DMS153 treated with DMSO at 0.1 percent for 48 hours (cell line): ENCODE results near the gene MAN1B1.

Source experiments
- DNase-seq: peaks from one replicate; lab custom pipeline; 2025; ENCODE audit not compliant: unreplicated experiment; lab: John Stamatoyannopoulos, UW

The MAN1B1 gene

DNA sequence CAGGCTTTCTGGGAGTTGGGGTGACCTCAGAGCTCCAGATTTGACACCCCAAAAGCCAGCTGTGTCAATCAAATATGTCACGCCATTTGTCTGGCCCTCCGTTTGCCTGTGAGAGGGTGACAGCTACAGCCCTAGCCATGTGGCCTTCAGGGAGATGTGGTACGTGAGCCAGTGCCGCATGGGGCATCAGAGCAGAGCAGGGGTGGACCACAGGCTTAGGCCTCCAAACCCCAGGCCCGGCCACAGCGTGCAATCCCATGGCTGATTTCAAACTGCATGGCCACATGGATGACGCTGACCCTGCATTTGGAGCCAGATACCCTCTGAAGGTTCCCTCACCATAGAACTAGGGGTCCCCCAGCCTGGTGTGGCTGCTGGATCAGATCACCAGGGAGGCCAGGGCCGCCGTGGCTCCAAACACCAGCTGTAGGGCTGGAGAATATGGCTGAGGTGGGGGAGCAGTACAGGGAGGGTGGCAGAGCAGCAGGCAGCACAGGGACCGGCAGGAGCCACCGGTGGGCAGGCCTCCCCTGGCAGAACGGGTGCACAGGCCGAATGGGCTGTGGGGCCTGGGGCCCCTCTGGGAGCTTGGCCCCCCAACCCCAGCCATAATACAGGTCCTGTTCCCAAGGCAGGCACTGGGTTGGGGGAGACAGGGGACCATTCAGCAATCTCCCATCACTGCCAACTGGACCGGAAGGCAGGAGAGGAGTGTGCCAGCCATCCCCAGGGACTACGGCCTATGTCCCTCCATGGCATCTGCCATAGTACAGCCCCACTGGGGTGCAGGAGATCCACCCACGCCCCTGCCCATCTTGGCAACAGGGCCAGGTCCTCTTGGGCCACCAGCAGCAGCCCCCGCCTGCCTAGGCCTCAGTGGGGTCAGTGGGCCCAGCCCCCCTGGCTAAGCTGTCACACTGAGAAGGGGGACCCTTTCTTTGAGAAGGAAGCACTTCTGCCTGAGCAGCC lies 18.0 kb upstream of the MAN1B1 start:
- no peak for DNase-seq

DNA sequence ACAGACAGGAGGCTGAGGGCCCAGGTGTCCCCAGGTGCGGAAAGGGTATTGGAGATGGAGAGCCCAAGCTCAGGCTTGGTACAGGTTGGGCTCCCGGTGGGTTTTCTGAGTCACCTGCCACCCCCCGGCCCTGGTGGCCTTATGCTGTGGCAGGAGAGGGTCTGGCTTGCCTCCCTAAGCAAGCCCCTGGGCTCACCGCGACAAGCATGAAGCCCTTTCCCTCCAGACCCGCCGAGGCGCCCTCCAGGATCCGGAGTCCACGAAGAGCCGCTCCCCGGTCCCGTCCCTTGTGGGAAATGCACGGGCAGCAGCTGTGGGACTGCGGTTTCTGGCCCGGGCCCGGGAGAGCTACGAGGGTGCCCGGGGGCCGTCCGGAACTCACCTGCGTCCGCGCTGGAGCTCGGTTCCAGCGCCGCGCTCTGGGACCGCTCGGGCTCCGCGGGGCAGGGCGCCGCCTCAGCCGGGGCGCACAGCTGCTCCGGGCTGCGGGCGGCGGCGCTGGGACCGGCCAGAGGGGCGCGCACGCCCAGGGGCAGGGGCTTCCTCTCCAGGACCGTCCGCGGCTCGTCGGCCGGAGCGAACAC lies 17.2 kb upstream of the MAN1B1 start:
- no peak for DNase-seq

DNA sequence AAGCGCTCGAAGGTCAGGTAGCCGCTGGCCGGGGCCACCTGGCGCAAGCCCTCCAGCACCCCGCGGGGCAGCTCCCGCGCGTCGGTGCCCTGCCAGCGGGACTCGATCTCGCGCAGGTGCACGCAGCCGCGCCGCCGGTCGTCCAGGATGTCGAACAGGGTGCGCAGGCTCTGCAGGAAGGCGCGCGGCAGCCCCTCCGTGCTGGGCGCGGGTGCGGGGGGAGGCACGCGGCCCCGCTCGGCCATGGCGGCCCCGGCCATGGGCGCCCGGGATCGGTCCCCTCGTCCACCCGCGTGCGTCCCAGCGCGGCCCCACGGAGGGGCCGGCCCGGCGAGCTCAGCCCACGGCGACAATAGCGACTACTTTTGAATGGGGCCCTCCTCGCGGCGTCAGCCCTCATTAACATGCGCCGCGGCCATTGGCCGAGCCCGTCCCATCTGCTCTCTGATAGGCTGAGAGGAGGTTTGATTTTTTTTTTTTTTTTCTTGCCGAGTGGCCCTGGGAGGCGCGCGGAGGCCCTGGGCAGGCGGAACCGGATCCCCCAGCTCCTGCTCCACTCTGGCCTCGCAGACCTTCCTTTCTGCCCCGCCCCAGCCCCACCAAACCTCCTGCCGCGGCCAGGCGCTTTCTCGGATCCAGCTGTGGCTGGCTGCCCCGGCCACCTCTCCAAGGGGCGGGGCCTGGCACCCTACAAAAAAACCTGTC lies 16.4 kb upstream of the MAN1B1 start, which contains the start of gene SAPCD2:
Gene SAPCD2, minus strand, starts transcription at position 357 of the 705 bp plus-strand sequence. Its CDS starts 97 bp downstream, at position 260.
- DNase-seq, result peak; percentile 75

DNA sequence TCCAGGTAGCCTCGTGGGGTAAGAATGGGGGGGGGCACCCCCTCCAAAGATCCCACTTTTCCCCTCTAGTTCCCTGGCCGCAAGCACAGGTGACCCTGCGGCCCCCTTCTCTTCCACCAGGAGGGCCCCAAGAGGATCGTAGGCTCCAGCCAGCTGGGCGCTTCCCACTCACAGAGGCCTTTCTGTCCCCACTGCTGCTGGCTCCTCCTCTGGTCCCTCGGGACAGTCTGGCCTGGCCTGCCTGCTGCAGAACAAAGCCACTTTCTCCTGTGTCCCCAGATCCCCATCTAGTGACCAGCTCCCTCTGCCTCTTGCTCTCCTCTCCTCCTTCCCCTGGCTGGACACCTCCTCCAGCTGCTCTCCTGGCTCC lies 15.9 kb upstream of the MAN1B1 start:
- peak; percentile 75 for DNase-seq

DNA sequence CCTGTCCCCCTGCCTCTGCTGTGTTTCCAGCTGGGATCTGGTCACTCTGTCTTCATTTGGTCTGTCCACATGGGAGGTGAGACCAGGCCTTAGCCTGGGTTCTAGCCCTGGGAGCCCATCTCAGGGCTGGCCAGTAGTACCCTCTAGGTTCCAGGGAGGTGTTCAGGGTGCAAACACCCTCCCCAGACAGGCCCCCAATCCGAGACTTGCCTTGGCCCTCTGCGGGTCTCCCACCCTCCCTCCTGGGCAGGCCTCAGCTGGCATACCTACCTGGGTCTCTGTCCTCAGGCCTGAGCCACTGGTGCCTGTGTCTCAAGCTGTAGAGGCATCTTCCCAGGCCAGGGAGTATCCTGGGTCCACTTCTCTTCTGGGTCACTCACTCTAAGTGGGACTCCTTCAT lies 15.5 kb upstream of the MAN1B1 start:
- DNase-seq, result no peak

DNA sequence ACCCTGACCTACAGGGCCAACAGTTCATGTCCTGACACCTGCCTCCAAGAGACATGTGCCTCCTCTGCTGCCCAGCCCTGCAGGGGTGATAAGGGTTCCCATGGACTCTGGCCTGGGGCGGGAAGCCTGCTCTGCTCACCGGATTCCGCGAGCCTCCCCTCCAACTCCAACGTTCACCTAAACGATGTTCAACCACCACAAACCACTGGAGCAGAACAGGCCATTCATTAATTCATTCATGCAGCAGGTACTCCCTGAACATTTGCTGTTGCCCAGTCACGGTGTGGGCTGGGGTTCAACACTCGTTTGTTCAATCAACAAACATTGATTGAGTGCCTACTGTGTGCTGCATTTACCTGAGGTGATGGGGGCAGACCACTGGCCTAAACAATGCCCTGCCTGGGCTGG lies 12.8 kb upstream of the MAN1B1 start:
- no peak for DNase-seq

DNA sequence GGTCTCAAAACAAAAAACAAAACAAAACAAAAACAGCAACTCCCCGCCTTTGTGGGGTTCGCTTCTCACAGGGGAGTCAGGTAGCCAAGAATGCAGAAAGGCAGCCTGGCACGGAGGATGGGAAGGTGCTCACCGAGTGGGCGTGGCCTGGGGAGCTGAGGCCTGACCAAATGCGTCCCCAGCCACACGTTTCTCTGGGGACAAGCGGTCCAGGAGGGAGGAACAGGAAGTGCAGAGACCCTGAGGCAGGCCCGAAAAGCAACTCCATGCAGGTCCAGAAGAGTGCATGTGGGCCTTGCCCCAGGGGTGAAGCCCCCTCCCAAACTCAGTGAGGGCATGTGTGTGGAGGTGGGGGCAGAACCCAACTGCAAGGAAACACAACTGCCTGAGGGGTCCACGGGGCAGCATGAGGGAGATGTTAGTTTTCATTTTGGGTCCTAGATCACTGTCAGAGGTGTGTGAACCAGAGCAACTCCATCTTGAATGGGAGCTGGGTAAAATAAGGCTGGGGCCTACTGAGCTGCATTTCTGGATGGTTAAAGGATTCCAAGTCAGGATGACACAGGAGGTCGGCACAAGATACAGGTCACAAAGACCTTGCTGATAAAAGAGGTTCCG lies 12.0 kb upstream of the MAN1B1 start:
- DNase-seq, result no peak

DNA sequence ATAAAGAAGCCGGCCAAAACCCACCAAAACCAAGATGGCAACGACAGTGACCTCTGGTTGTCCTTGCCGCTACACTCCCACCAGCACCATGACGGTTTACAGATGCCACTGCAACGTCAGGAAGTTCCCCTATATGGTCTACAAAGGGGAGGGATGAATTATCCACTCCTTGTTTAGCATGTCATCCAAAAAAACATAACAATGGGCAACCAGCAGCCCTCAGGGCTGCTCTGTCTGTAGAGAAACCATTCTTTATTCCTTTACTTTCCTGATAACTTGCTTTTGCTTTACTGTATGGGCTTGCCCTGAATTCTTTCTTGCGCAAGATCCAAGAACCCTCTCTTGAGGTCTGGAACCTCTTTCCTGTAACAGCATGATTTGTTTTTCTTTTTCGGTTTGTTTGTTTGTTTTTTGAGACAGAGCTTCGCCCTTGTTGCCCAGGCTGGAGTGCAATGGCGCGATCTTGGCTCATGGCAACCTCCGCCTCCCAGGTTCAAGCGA lies 11.5 kb upstream of the MAN1B1 start:
- no peak for DNase-seq

DNA sequence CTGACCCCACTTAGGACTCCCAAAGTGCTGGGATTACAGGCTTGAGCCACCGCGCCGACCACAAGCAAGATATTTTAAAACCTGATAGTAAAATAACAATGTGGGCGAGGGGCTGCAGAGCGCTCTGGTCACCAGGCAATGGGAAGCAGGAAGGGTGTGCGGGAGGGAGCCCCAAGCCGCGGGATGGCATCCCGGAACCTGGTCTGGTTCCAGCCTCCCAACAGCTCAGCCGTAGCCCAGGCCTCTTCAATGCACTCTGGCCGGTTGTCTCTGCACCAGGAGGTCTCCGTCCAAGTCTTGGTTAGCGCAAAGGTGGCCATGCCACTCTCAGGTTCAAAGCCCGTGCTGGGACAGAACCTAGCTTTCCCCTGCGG lies 10.2 kb upstream of the MAN1B1 start:
- no peak for DNase-seq

DNA sequence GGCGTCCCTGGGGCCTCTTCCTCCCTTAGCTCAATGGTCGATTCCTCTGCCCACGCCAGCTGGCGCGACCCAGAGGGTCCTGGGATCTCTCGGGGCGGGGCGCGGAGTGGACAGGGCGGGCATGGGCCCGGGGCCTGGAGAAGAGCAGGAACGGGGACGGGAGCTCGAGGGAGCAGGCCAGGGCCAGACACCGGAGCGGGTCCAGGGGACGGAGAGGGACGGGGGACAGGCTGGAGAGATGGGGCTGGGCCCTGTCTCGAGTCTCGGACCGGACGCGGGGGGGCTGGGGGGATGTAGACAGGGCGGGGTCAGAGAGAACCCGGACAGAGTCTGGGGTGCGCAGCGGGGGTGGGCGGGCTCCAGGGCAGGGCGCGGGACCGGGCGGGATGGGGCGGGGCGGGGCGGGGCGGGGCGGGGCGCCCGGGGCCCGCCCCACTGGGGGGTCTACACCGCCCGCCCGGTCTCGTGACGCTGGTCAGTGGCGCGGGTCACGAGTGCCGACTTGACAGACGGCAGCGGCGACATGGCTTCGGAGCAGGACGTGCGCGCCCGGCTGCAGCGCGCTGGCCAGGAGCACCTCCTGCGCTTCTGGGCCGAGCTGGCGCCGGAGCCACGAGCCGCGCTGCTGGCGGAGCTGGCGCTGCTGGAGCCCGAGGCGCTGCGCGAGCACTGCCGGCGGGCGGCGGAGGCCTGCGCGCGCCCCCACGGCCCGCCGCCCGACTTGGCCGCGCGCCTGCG lies 9.6 kb upstream of the MAN1B1 start, which contains the start of gene UAP1L1:
Gene UAP1L1, plus strand, starts transcription at position 508 of the 738 bp plus-strand sequence. Its CDS starts 16 bp downstream, at position 524.
- DNase-seq, result no peak

DNA sequence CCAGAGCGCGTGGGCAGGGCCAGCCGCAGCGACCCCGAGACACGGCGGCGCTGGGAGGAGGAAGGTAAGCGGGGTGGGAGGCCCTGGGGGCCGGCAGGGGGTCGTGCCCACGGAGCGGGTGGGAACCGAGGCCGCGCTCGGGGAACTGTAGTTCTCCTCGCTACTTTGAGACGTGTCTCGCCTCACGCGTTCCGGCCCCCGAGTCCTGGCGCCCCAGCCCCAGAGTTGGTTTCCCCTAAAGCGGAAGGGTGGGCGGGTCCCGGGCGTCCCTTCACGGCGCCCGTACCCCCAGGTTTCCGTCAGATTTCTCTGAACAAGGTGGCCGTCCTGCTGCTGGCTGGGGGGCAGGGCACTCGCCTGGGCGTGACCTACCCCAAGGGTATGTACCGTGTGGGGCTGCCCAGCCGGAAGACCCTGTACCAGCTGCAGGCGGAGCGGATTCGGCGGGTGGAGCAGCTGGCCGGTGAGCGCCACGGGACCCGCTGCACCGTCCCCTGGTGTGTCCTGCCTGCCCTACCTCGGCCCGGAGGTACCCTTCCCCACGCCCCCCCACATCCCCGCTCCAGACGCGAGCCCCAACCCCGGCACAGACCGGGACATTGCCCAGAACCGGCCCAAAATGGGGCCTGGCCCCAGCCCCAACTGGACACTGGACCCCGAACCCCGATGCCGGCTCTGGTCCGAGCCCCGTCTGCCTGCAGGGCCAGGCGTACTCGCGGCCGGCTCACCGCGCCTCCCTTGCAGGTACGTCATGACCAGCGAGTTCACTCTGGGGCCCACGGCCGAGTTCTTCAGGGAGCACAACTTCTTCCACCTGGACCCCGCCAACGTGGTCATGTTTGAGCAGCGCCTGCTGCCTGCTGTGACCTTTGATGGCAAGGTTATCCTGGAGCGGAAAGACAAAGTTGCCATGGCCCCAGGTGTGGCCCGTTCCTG lies 8.8 kb upstream of the MAN1B1 start:
- DNase-seq, result no peak

DNA sequence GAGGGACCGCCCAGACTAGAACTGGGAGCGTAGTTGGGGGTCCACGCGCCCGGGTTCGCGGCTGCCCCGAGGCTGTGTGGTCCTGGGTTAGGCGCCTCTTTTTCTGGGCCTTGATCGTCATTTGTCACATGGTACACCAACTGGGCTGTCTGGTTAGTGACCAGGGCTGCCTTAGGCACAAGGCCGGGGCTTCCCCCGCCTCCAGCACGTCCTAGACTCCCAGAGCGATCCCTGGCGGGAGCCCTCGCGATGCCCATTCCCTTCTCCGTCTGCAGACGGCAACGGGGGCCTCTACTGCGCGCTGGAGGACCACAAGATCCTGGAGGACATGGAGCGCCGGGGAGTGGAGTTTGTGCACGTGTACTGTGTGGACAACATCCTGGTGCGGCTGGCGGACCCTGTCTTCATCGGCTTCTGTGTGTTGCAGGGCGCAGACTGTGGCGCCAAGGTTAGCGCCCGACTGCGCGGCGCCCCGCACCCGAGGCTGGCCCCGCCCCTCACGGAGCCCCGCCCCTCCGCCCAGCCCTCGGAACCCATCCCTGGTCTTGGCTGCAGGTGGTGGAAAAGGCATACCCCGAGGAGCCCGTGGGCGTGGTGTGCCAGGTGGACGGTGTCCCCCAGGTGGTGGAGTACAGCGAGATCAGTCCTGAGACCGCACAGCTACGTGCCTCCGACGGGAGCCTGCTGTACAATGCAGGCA lies 7.9 kb upstream of the MAN1B1 start:
- DNase-seq, result no peak

DNA sequence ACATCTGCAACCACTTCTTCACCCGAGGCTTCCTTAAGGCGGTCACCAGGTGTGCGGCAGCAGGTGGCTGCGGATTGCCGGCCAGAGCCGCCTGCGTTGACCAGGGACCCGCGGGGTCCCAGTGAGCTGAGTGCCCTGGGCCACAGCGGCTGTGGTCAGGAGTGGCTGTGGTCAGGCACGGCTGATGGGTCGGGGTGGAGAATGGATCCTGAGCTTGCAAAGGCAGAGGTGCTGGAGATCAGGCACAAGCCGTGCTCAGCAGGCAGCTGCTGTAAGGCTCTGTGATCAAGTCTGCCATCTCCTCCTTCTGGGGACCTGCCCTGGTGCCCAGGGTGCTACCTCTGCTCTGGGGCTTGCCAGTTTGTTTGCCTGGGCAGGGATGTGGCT lies 7.4 kb upstream of the MAN1B1 start:
- no peak for DNase-seq

DNA sequence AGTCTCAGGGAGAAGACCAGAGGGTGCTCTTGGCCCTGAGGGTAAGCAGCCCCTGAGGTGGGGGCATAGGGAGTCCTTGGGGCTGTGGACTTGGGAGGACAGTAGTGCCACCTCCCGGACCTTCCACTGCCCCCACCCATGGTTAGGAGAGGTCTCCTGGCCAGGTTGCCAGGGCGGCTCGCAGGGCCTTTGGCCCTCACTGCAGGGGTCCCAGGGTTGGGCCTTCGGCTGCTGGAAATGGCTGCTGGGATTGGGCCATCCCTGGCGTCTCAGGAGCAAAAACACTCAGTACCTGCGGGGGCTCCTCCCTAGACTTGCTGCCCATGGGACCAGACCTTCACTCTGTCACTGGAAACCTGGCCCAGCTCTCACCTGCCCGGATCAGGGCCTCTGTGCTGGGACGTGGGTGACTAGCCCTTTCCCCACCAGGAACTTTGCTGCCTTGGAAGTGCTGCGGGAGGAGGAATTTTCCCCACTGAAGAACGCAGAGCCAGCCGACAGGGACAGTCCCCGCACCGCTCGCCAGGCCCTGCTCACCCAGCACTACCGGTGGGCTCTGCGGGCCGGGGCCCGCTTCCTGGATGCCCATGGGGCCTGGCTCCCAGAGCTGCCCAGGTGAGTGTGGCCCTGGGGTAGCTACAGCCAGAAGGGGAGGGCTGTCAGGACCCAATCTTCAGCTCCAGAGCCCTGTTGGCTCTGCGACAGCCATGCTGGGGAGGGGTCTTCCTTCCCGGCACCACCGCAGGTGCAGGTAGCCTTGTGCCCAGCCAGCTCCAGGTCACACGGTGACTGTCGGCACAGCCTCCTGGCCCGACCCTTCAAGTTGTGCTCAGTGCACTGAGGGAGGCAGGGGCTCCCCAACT lies 6.3 kb upstream of the MAN1B1 start:
- no peak for DNase-seq

DNA sequence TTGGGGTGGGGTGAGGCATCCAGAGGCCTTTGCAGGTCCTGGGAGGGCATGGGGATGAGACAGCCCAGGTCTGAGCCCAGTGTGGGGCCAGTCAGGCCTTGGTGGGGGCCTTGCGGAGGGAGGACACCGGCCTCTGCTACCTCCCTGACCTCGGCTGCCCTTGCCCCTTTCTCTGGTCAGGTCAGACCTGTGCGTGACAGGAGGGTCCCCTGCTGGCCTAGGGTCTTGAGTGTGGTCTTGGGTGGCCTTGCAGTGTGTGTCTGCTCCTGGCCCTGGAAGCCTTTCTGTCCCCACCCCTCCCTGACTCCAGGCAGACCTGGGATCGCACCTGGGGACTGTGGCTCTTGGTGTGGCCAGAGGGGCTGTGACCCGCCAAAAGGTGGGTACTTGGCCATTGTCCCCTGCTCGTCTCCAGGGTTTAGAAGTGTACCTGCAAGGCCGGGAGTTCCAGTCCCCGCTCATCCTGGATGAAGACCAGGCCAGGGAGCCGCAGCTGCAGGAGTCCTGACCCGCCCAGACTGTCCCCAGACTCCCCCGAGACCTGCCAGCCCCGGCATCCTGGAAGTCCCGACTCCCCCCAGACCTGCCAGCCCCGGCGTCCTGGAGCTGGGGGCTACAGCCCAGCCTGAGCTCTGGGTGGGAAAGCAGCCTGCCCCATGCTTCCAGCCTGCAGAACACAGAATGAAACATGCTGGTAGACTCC lies 4.4 kb upstream of the MAN1B1 start:
- DNase-seq, result no peak

DNA sequence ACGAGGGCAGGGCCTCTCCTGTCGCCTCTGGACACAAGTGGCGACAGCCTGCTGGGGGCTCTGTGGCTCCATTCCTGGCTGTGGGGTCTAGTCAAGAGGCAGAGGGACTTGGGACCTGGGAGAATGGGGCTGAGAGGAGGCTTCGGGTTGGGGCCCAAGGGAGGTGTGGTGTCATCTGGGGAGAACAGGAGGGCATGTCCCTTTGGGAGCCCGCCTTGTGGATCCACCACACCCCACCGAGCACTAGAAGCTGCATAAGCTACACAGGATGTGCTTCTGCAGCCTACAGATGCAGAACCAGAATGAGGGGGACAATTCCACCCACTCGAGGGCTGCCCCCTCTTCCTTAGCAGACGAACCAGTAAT lies 3.9 kb upstream of the MAN1B1 start:
- DNase-seq, result no peak

DNA sequence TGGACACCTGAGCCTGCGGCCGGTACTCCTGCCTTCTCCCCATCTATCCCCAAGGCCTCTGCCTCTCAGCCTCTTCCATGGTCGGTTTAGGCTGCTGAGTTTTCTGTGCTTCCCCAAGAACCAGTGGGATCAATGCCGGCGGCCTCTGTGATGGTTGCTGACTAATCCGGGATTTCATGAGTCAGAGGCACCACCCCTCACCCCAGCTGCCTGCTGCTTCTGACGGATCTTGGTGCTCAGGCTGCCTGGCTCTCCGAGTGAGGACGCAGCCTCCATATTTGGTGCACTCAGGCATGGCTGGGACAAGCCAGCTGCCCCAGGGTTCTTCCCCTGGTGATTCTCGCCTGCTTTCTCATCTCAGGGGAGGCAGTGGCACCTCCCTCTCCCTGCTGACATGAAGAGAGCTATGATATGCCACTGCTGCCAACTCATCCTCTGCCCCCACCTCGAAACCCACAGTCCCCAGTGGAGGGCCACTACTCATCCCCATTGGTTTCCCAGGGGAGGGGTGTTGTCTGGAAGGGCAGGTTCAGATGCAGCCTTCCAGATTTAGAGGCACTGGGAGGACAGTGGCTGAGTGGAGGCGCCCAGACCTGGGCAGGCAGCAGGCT lies 3.3 kb upstream of the MAN1B1 start:
- DNase-seq, result no peak
